A673 (cell line): Measurements from ENCODE around the gene CDH20. TPM values are rescaled to one million over a fixed set of nuclear protein-coding genes. Genes with fewer than 3 reads are reported as not detected.

Source experiments
- BruUV-seq: library from RNA; stranded (reverse); fragments of 400-500 nt; replicated peaks from 2 replicates; lab custom pipeline; 2021; lab: Mats Ljungman, UMichigan
- CTCF ChIA-PET: fragments of 300-600 bp; sonication (Branson Sonifier 250); formaldehyde crosslinking; loops from one replicate; lab custom pipeline; 2022; ENCODE audit warnings: antibody characterized with exemption; lab: Charles Lee
- POLR2A ChIA-PET: fragments of 300-600 bp; sonication (Branson Sonifier 250); formaldehyde crosslinking; loops from one replicate; lab custom pipeline; 2022; ENCODE audit warnings: antibody characterized with exemption; ENCODE audit not compliant: low non-redundant PET; lab: Charles Lee
- DNase-seq: peaks from one replicate; pipeline ENCODE4 v3.0.0-alpha.2; 2015; ENCODE audit warnings: low spot score
- H3K27ac ChIP-seq: fragments of 200-600 bp; sonication (generic); 2 replicates; pipeline ENCODE4 v1.5.1; 2016; ENCODE audit warnings: mixed run types, low read depth, mild to moderate bottlenecking, mixed read lengths, antibody characterized with exemption, low read length; ENCODE audit not compliant: poor library complexity, severe bottlenecking
- H3K27me3 ChIP-seq: fragments of 200-600 bp; sonication (generic); replicated peaks from 2 replicates; pipeline ENCODE4 v1.6.1; 2017; ENCODE audit warnings: mixed run types, low read depth, mild to moderate bottlenecking, mixed read lengths, antibody characterized with exemption, low read length; ENCODE audit not compliant: insufficient read depth, poor library complexity
- H3K36me3 ChIP-seq: fragments of 200-600 bp; sonication (generic); 2 replicates; pipeline ENCODE4 v1.6.1; 2016; ENCODE audit warnings: mixed run types, mild to moderate bottlenecking, mixed read lengths, antibody characterized with exemption, low read length; ENCODE audit not compliant: insufficient read depth, poor library complexity, severe bottlenecking
- H3K4me1 ChIP-seq: fragments of 200-600 bp; sonication (generic); 2 replicates; pipeline ENCODE4 v1.6.1; 2017; ENCODE audit warnings: mixed run types, mild to moderate bottlenecking, mixed read lengths, antibody characterized with exemption, low read length; ENCODE audit not compliant: insufficient read depth, poor library complexity, severe bottlenecking
- H3K4me3 ChIP-seq: fragments of 200-600 bp; sonication (generic); 2 replicates; pipeline ENCODE4 v1.5.1; 2016; ENCODE audit warnings: low read depth, mixed run types, mild to moderate bottlenecking, mixed read lengths, low read length; ENCODE audit not compliant: poor library complexity, severe bottlenecking
- H3K9me3 ChIP-seq: fragments of 200-600 bp; sonication (generic); 2 replicates; pipeline ENCODE4 v1.6.1; 2016; ENCODE audit warnings: mixed run types, low read depth, mild to moderate bottlenecking, mixed read lengths, antibody characterized with exemption, low read length; ENCODE audit not compliant: poor library complexity, severe bottlenecking
- CTCF ChIP-seq: fragments of 300-800, 200-600 bp; sonication (generic); conservative IDR thresholded peaks from 2 replicates; pipeline ENCODE4 v1.5.1; 2017; ENCODE audit warnings: low read depth, mild to moderate bottlenecking, antibody characterized with exemption, low read length, moderate library complexity, mixed read lengths
- EZH2 ChIP-seq: fragments of 200-600 bp; sonication (generic); IDR thresholded peaks from 2 replicates; pipeline ENCODE4 v1.6.1; 2017; ENCODE audit warnings: borderline replicate concordance, low read depth, mild to moderate bottlenecking, mixed read lengths, antibody characterized with exemption, low read length; ENCODE audit not compliant: poor library complexity, severe bottlenecking
- intact Hi-C: fragments of 100-400 bp; cut with micrococcal nuclease; formaldehyde crosslinking; loops from one replicate; pipeline ENCODE4 v1.10.0; 2022; ENCODE audit not compliant: unreplicated experiment
- total RNA-seq: library from RNA; stranded (reverse); gene quantifications from 2 replicates; pipeline ENCODE4 v1.2.3, GENCODE V29; 2021

CDH20 gene
- total RNA-seq, 1 experiment from 2014 or later, result 0.21 TPM

GRCh38 chr18:61551586-61551985, 218.4 kb downstream of the CDH20 start:
- intact Hi-C loops, result loop anchor here (1.0 to 2.0 kb wide), 2 partner anchors 343 to 580 kb away; no protein-coding TSS in a partner anchor
- POLR2A ChIA-PET, result no interaction called here

GRCh38 chr18:61553045-61553659, 219.9 kb downstream of the CDH20 start:
- POLR2A ChIA-PET, result no interaction called here
- intact Hi-C loops, result no loop called here
- Histone ChIP-seq H3K36me3 (no peaks in the 10 kb centered on the region), H3K4me1 (no peaks in the 10 kb centered on the region), H3K27me3 (no peaks in the 10 kb centered on the region), H3K9me3 (no peaks in the 10 kb centered on the region), H3K4me3 (no peak overlapping the region), H3K27ac (no peak overlapping the region)
- TF ChIP-seq EZH2, result no peak
- TF ChIP-seq CTCF, result no peak
- DNase-seq, result no peak
- BruUV-seq, result no TSS peak
- CTCF ChIA-PET, result interaction anchor here (0.6 kb wide), 1 partner anchor 546 kb away, joined by 3 read pairs; no protein-coding TSS in a partner anchor

More at GRCh38 chr18:61551586-61551985, 218.4 kb downstream of the CDH20 start:
- CTCF ChIA-PET, result no interaction called here
- Histone ChIP-seq H3K27me3 (no peaks in the 10 kb centered on the region), H3K4me3 (no peak overlapping the region), H3K36me3 (no peaks in the 10 kb centered on the region), H3K4me1 (peaks cover 3% of the 10 kb centered on the region), H3K27ac (no peak overlapping the region), H3K9me3 (no peaks in the 10 kb centered on the region)
- DNase-seq, result peak; percentile 83
- no peak for TF ChIP-seq EZH2
- peak; percentile 87 for TF ChIP-seq CTCF
- BruUV-seq, result no TSS peak

- BruUV-seq, result no TSS peak
- H3K27ac ChIP-seq, result no peak overlapping the region
- H3K9me3 ChIP-seq, result no peaks in the 10 kb centered on the region
- H3K4me1 ChIP-seq, result no peaks in the 10 kb centered on the region
- DNase-seq, result no peak
- H3K4me3 ChIP-seq, result no peak overlapping the region
- no peak for TF ChIP-seq EZH2
- no peak for TF ChIP-seq CTCF
- ChIA-PET POLR2A (no interaction called here), CTCF (no interaction called here)
- no peaks in the 10 kb centered on the region for H3K36me3 ChIP-seq
- intact Hi-C loops, result no loop called here
- H3K27me3 ChIP-seq, result no peaks in the 10 kb centered on the region
Measured at GRCh38 chr18:61554117-61554776, 221.0 kb downstream of the CDH20 start.
